ENCODE measurements around the gene CPNE5.

- TF ChIP-seq CTCF (IDR thresholded peaks at IDR 0.05) = no peak
- TF ChIP-seq POLR2A (IDR thresholded peaks at IDR 0.05) = no peak
Measured at GRCh38 chr6:36766399-36766945, 72.8 kb downstream of the CPNE5 start.

All from prostate gland (tissue), 2 donors.